DND-41 (cell line): Measurements from ENCODE around the gene U2SURP.

ENCODE experiments used
- ATAC-seq: fragments of 200-7000 bp; cut with Tn5 transposase; 3 replicates; pipeline ENCODE4 v1.9.1; 2021; ENCODE audit warnings: low read depth; ENCODE audit not compliant: insufficient read depth
- DNase-seq: peaks from one replicate; pipeline ENCODE4 v3.0.0-alpha.2; 2020
- H2AFZ ChIP-seq: 2 replicates; pipeline ENCODE4 v1.6.0; 2012; ENCODE audit warnings: low read depth, low read length
- H3K27ac ChIP-seq: 2 replicates; pipeline ENCODE4 v1.5.1; 2012; ENCODE audit warnings: low read length, inconsistent platforms
- H3K27me3 ChIP-seq: fragments of 200-600 bp; sonication (generic); 2 replicates; pipeline ENCODE4 v1.6.0; 2012; ENCODE audit warnings: low read length, mild to moderate bottlenecking, inconsistent platforms; ENCODE audit not compliant: insufficient read depth, poor library complexity
- H3K36me3 ChIP-seq: 2 replicates; pipeline ENCODE4 v1.5.1; 2012; ENCODE audit warnings: low read length, inconsistent platforms; ENCODE audit not compliant: insufficient read depth
- H3K4me1 ChIP-seq: 2 replicates; pipeline ENCODE4 v1.5.1; 2012; ENCODE audit warnings: mild to moderate bottlenecking, low read length; ENCODE audit not compliant: insufficient read depth
- H3K4me2 ChIP-seq: 2 replicates; pipeline ENCODE4 v1.6.0; 2012; ENCODE audit warnings: mild to moderate bottlenecking, moderate library complexity, low read length, inconsistent platforms; ENCODE audit not compliant: insufficient read depth
- H3K4me3 ChIP-seq, 2 experiments: fragments of 200-600 bp in 1 of 2; shearing (Covaris generic) in 1 of 2; 2 replicates each; pipeline ENCODE4 v1.5.1; 2012 to 2016; ENCODE audit warnings: inconsistent platforms in 2 of 2, low read length in 2 of 2, mild to moderate bottlenecking in 2 of 2, low read depth in 1 of 2, moderate library complexity in 1 of 2
- H3K79me2 ChIP-seq: 2 replicates; pipeline ENCODE4 v1.6.0; 2012; ENCODE audit warnings: low read length, inconsistent platforms; ENCODE audit not compliant: insufficient read depth
- H3K9ac ChIP-seq: 2 replicates; pipeline ENCODE4 v1.6.0; 2012; ENCODE audit warnings: low read depth, mild to moderate bottlenecking, inconsistent platforms, low read length, moderate library complexity
- H3K9me3 ChIP-seq: 2 replicates; pipeline ENCODE4 v1.5.1; 2012; ENCODE audit warnings: low read length, moderate library complexity, mild to moderate bottlenecking, inconsistent platforms; ENCODE audit not compliant: insufficient read depth, severe bottlenecking
- H4K20me1 ChIP-seq: 2 replicates; pipeline ENCODE4 v1.6.0; 2012; ENCODE audit warnings: low read length; ENCODE audit not compliant: insufficient read depth
- CTCF ChIP-seq: IDR thresholded peaks from 2 replicates; pipeline ENCODE4 v1.5.1; 2012; ENCODE audit warnings: borderline replicate concordance, low read length, moderate library complexity, mild to moderate bottlenecking; ENCODE audit not compliant: poor library complexity, severe bottlenecking; ENCODE audit errors: extremely low read depth
- EZH2 ChIP-seq: IDR thresholded peaks from 3 replicates; pipeline ENCODE4 v1.6.1; 2012; ENCODE audit warnings: borderline replicate concordance, low read depth, mild to moderate bottlenecking, moderate library complexity, low read length, inconsistent platforms; ENCODE audit not compliant: severe bottlenecking

U2SURP gene

DNA sequence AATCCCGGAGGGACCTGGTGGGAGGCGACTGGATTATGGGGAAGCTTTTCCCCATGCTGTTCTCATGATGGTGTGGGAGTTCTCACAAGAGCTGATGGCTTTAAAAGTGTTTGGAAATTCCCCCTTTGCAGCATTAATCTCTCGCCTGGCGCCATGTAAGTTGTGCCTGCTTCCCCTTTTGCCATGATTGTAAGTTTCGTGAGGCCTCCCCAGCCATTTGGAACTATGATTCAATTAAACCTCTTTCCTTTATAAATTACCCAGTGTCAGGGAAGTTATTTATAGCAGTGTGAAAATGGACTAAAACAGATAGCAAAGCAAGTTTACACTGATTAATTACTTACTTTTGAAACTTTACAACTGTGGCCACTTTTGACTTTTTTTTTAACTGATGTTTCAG lies 10.6 kb upstream of the U2SURP start:
- Histone ChIP-seq H4K20me1 (no peaks in the 10 kb centered on the region), H3K36me3 (no peaks in the 10 kb centered on the region), H3K4me1 (peaks cover 2% of the 10 kb centered on the region), H3K9ac (no peak overlapping the region), H3K4me3 (no peak overlapping the region), H2AFZ (no peak overlapping the region), H3K27me3 (no peaks in the 10 kb centered on the region), H3K79me2 (no peaks in the 10 kb centered on the region), H3K27ac (no peak overlapping the region), H3K4me2 (no peak overlapping the region), H3K9me3 (no peaks in the 10 kb centered on the region)
- no peak for ATAC-seq
- no peak for DNase-seq
- TF ChIP-seq EZH2 (no peak), CTCF (no peak)

DNA sequence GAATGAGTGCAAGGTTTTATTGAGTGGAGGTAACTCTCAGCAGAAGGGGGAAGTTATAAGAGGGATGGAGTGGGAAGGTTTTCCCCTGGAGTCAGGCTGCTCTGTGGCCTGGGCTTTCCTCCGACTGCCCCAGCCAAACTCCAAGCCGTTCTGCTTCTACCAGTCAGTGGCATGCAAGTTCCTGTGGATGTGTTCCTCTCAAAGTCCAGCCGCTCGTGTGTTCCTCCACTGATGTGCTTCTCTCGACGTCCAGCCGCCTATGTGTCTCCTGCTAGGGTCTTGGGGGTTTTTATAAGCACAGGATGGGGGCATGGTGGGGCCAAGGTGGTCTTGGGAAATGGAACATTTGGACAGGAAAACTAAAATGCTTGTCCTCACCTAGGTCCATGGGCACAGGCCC lies 9.0 kb upstream of the U2SURP start:
- Histone ChIP-seq H3K4me2 (no peak overlapping the region), H3K79me2 (no peaks in the 10 kb centered on the region), H2AFZ (no peak overlapping the region), H4K20me1 (no peaks in the 10 kb centered on the region), H3K9me3 (no peaks in the 10 kb centered on the region), H3K4me1 (peaks cover 2% of the 10 kb centered on the region), H3K4me3 (no peak overlapping the region), H3K27me3 (no peaks in the 10 kb centered on the region), H3K36me3 (no peaks in the 10 kb centered on the region), H3K27ac (no peak overlapping the region), H3K9ac (no peak overlapping the region)
- DNase-seq (no peak), ATAC-seq (no peak)
- TF ChIP-seq EZH2, result no peak
- no peak for TF ChIP-seq CTCF

DNA sequence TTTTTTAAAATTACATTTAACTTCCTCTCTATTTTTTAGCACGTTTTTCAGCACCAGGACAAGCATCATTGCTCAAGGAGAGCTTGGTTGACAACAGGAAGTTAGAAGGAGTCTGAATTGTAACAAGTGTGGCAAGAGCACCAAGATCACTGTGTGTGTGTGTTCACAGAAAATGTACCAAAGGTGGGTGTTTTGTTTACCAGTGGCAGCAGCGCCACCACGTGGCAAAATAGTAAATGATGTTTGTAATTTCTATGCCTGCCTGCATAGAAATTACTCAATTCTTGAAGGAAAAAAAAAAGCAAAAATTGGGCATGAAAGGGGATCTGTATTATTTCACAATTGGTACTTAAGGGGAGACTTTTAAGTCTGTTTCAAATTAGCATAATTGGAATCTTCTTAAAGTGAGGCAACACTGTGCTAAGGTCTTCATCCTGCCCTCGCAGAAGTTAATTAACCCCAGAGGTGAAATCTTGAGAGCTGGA lies 7.4 kb upstream of the U2SURP start:
- H3K9me3 ChIP-seq, result no peaks in the 10 kb centered on the region
- H3K27ac ChIP-seq, result no peak overlapping the region
- H3K27me3 ChIP-seq, result no peaks in the 10 kb centered on the region
- no peaks in the 10 kb centered on the region for H3K79me2 ChIP-seq
- peak; percentile 74 for DNase-seq
- TF ChIP-seq EZH2, result no peak
- peak; percentile 83 for TF ChIP-seq CTCF
- H2AFZ ChIP-seq, result no peak overlapping the region; the same call in 1 of the 2 replicates
- peaks cover 2% of the 10 kb centered on the region for H3K4me1 ChIP-seq
- no peak overlapping the region for H3K4me2 ChIP-seq
- no peak overlapping the region for H3K4me3 ChIP-seq
- no peak overlapping the region for H3K9ac ChIP-seq
- H3K36me3 ChIP-seq, result no peaks in the 10 kb centered on the region
- ATAC-seq, result peak; percentile 88
- no peaks in the 10 kb centered on the region for H4K20me1 ChIP-seq

DNA sequence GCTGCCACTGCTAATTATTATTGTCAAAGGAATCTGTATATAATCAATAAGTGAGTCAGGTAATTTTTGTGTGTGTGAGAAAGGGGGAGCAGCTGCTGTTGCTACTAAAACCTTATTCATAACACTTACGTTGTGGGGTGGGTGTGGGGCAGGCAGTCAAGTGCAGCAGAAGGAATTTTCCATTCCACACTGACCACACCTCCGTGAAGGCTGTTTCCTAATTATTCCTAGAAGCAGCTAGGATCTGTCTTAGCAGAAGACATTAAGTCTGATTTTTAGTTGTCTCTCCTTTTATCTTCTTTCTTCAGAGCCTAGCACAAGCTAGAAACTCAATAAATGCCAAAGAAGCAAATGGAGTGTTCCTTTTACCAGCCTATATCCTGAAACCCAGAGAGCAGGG lies 4.0 kb upstream of the U2SURP start:
- H3K9me3 ChIP-seq, result no peaks in the 10 kb centered on the region
- H4K20me1 ChIP-seq, result peaks cover 4% of the 10 kb centered on the region; the same call in 1 of the 2 replicates
- peaks cover 11% of the 10 kb centered on the region for H3K4me1 ChIP-seq
- no peak overlapping the region for H2AFZ ChIP-seq
- ATAC-seq, result no peak
- H3K36me3 ChIP-seq, result peaks cover 6% of the 10 kb centered on the region; the same call in 1 of the 2 replicates
- H3K4me3 ChIP-seq, result no peak overlapping the region
- H3K27ac ChIP-seq, result no peak overlapping the region
- H3K4me2 ChIP-seq, result no peak overlapping the region
- H3K27me3 ChIP-seq, result no peaks in the 10 kb centered on the region
- TF ChIP-seq CTCF (no peak), EZH2 (no peak)
- DNase-seq, result no peak
- H3K79me2 ChIP-seq, result peaks cover 19% of the 10 kb centered on the region
- H3K9ac ChIP-seq, result no peak overlapping the region
